Testis (tissue), 2 donors: ENCODE results near the gene HYDIN.

Experiments
- POLR2A ChIP-seq: fragments of 450-650 bp; IDR thresholded peaks from one replicate; pipeline ENCODE4 v1.6.1; 2017; ENCODE audit warnings: antibody characterized with exemption, mild to moderate bottlenecking, moderate library complexity
- TF ChIP-seq, protein P1 (sequence below), 3 experiments: fragments of 450-650 bp in 2 of 3; fragments of 200-600 bp in 1 of 3; sonication (generic) in 1 of 3; IDR thresholded peaks; one replicate each; pipeline ENCODE4 v1.5.1; 2016 to 2019; ENCODE audit warnings: antibody characterized with exemption in 3 of 3, mild to moderate bottlenecking in 2 of 3, moderate library complexity in 1 of 3

DNA sequence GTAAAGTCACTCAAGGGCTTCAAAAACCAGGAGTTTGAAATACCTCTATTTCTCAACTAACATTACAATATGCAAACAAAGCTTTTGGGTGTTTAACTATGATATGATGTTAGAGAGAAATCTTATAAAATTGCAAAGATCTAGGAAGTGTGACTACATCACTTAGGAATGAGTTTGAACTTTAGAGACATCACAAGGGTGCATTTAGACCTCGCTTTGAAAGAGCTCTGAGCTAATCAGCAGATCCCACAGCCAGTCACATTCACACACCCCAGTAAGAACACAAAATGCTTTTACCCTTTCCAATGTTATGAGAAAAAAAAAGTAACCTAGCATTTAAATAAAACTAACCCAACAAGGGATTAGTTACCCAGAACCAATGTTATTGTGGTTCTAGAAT lies 45.2 kb downstream of the HYDIN start:
- TF ChIP-seq POLR2A = no peak
- TF ChIP-seq, protein P1, sequence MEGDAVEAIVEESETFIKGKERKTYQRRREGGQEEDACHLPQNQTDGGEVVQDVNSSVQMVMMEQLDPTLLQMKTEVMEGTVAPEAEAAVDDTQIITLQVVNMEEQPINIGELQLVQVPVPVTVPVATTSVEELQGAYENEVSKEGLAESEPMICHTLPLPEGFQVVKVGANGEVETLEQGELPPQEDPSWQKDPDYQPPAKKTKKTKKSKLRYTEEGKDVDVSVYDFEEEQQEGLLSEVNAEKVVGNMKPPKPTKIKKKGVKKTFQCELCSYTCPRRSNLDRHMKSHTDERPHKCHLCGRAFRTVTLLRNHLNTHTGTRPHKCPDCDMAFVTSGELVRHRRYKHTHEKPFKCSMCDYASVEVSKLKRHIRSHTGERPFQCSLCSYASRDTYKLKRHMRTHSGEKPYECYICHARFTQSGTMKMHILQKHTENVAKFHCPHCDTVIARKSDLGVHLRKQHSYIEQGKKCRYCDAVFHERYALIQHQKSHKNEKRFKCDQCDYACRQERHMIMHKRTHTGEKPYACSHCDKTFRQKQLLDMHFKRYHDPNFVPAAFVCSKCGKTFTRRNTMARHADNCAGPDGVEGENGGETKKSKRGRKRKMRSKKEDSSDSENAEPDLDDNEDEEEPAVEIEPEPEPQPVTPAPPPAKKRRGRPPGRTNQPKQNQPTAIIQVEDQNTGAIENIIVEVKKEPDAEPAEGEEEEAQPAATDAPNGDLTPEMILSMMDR (IDR thresholded peaks at IDR 0.05) = no peak
